Measurements from ENCODE around the gene TCTN1.
"Not testable (repeated sequence)": the region's sequence is repeated elsewhere in the genome, so short reads cannot be mapped to it uniquely, and the experiment has no call there.

The TCTN1 gene

GRCh38 chr12:110613771-110614684 is at the start of gene TCTN1:
TSS of gene TCTN1 (plus strand) at chr12:110614129. CDS start at chr12:110614183, 54 bp downstream.
- DNase-seq (ENCODE audit: low read depth, low spot score), result peak; percentile 89

- no peak for DNase-seq (ENCODE audit: low read depth, low spot score)
Measured at GRCh38 chr12:110564471-110564991, 49.4 kb upstream of the TCTN1 start.

- DNase-seq (ENCODE audit: low read depth, low spot score), result no peak
Measured at GRCh38 chr12:110565894-110566871, 47.7 kb upstream of the TCTN1 start.

- DNase-seq (ENCODE audit: low read depth, low spot score), result no peak
Measured at GRCh38 chr12:110566993-110567392, 46.9 kb upstream of the TCTN1 start.

GRCh38 chr12:110568752-110569151 is 45.2 kb upstream of the TCTN1 start:
- DNase-seq (ENCODE audit: low read depth, low spot score), result no peak

- DNase-seq (ENCODE audit: low read depth, low spot score), result not testable (repeated sequence)
Measured at GRCh38 chr12:110569838-110570237, 44.1 kb upstream of the TCTN1 start.

- not testable (repeated sequence) for DNase-seq (ENCODE audit: low read depth, low spot score)
Measured at GRCh38 chr12:110570798-110571197, 43.1 kb upstream of the TCTN1 start.

- no peak for DNase-seq (ENCODE audit: low read depth, low spot score)
Measured at GRCh38 chr12:110574044-110574443, 39.9 kb upstream of the TCTN1 start.

- DNase-seq (ENCODE audit: low read depth, low spot score), result not testable (repeated sequence)
Measured at GRCh38 chr12:110574717-110575230, 39.2 kb upstream of the TCTN1 start.

GRCh38 chr12:110575326-110575725 is 38.6 kb upstream of the TCTN1 start:
- no peak for DNase-seq (ENCODE audit: low read depth, low spot score)

- DNase-seq (ENCODE audit: low read depth, low spot score), result no peak
Measured at GRCh38 chr12:110576504-110576903, 37.4 kb upstream of the TCTN1 start.

- DNase-seq (ENCODE audit: low read depth, low spot score), result no peak
Measured at GRCh38 chr12:110577864-110578693, 35.9 kb upstream of the TCTN1 start.

GRCh38 chr12:110578694-110579534 is 35.0 kb upstream of the TCTN1 start:
- DNase-seq (ENCODE audit: low read depth, low spot score), result no peak

GRCh38 chr12:110579535-110580253 is 34.2 kb upstream of the TCTN1 start:
- DNase-seq (ENCODE audit: low read depth, low spot score), result no peak

- DNase-seq (ENCODE audit: low read depth, low spot score), result no peak
Measured at GRCh38 chr12:110581931-110582275, 32.0 kb upstream of the TCTN1 start.

GRCh38 chr12:110582276-110583136 is 31.4 kb upstream of the TCTN1 start:
- DNase-seq (ENCODE audit: low read depth, low spot score), result peak; percentile 68

GRCh38 chr12:110583137-110584059 is 30.5 kb upstream of the TCTN1 start, which contains the start of gene PPTC7:
TSS of gene PPTC7 (minus strand) at chr12:110583318. CDS start at chr12:110583031, 287 bp downstream.
- peak; percentile 95 for DNase-seq (ENCODE audit: low read depth, low spot score)
